HEK293 (cell line): ENCODE data around the gene PROCA1.

Experiments used
- CTCF ChIA-PET: fragments of 350-600 bp; formaldehyde crosslinking; extraction: SDS; loops from one replicate; lab custom pipeline; 2021; ENCODE audit warnings: antibody characterized with exemption; lab: Yijun Ruan, JAX
- POLR2A ChIA-PET: fragments of 300-600 bp; formaldehyde crosslinking; extraction: SDS; loops from one replicate; lab custom pipeline; 2020; ENCODE audit warnings: antibody characterized with exemption, inconsistent platforms; lab: Yijun Ruan, JAX
- H3K27ac ChIP-seq: fragments of 200-500 bp; sonication (Bioruptor generic); 2 replicates; pipeline ENCODE4 v1.5.1; 2014; ENCODE audit warnings: low read depth, low read length, control low read depth, inconsistent platforms; ENCODE audit errors: extremely low read depth
- H3K36me3 ChIP-seq, 2 experiments: fragments of 200-500 bp in 1 of 2; sonication (Bioruptor generic) in 1 of 2; 1 replicate in 1 of 2; 2 replicates in 1 of 2; pipeline ENCODE4 v1.5.1; 2014 to 2017; ENCODE audit warnings: inconsistent platforms in 2 of 2, low read length in 2 of 2; ENCODE audit not compliant: control insufficient read depth in 2 of 2, insufficient read depth in 1 of 2
- H3K4me1 ChIP-seq: fragments of 200-500 bp; sonication (Bioruptor generic); 2 replicates; pipeline ENCODE4 v1.5.1; 2014; ENCODE audit warnings: mild to moderate bottlenecking, low read length, inconsistent platforms; ENCODE audit not compliant: control insufficient read depth, insufficient read depth
- H3K4me3 ChIP-seq: 2 replicates; pipeline ENCODE4 v1.5.1; 2011; ENCODE audit warnings: low read depth, mild to moderate bottlenecking, control low read depth, low read length, moderate library complexity
- H3K9me3 ChIP-seq: fragments of 200-500 bp; sonication (Bioruptor generic); 2 replicates; pipeline ENCODE4 v1.5.1; 2014; ENCODE audit warnings: low read depth, low read length, inconsistent platforms; ENCODE audit not compliant: control insufficient read depth, insufficient read depth
- ATF2 ChIP-seq: fragments of 450-650 bp; formaldehyde crosslinking; IDR thresholded peaks from 2 replicates; pipeline ENCODE4 v1.5.1; 2016; ENCODE audit warnings: missing biosample characterization, missing genetic modification characterization, low read depth
- KLF7 ChIP-seq: fragments of 450-650 bp; formaldehyde crosslinking; IDR thresholded peaks from 2 replicates; pipeline ENCODE4 v1.5.1; 2016; ENCODE audit warnings: missing biosample characterization, missing genetic modification characterization, borderline replicate concordance
- MEIS1 ChIP-seq: sonication (generic); formaldehyde crosslinking; IDR thresholded peaks from 2 replicates; pipeline ENCODE4 v1.8.1; 2022; ENCODE audit warnings: missing genetic modification reagents, mild to moderate bottlenecking, borderline replicate concordance
- MZF1 ChIP-seq: fragments of 450-650 bp; formaldehyde crosslinking; IDR thresholded peaks from 2 replicates; pipeline ENCODE4 v1.5.1; 2017; ENCODE audit warnings: missing biosample characterization, missing genetic modification characterization, borderline replicate concordance
- PRDM10 ChIP-seq: fragments of 450-650 bp; formaldehyde crosslinking; IDR thresholded peaks from 2 replicates; pipeline ENCODE4 v1.5.1; 2016; ENCODE audit warnings: missing biosample characterization, missing genetic modification characterization
- RBAK ChIP-seq: fragments of 450-650 bp; formaldehyde crosslinking; IDR thresholded peaks from 2 replicates; pipeline ENCODE4 v1.5.1; 2016; ENCODE audit warnings: missing biosample characterization, missing genetic modification characterization
- SCRT2 ChIP-seq: fragments of 450-650 bp; formaldehyde crosslinking; IDR thresholded peaks from 2 replicates; pipeline ENCODE4 v1.5.1; 2016; ENCODE audit warnings: missing biosample characterization, missing genetic modification characterization
- ZBTB17 ChIP-seq: fragments of 450-650 bp; formaldehyde crosslinking; IDR thresholded peaks from 2 replicates; pipeline ENCODE4 v1.5.1; 2016; ENCODE audit warnings: missing biosample characterization, missing genetic modification characterization
- ZNF146 ChIP-seq: fragments of 450-650 bp; formaldehyde crosslinking; IDR thresholded peaks from 2 replicates; pipeline ENCODE4 v1.5.1; 2016; ENCODE audit warnings: missing biosample characterization, missing genetic modification characterization
- ZNF148 ChIP-seq: fragments of 450-650 bp; formaldehyde crosslinking; IDR thresholded peaks from 2 replicates; pipeline ENCODE4 v1.5.0; 2017; ENCODE audit warnings: missing biosample characterization, missing genetic modification characterization, borderline replicate concordance
- ZNF184 ChIP-seq: fragments of 450-650 bp; IDR thresholded peaks from 2 replicates; pipeline ENCODE4 v1.5.1; 2018; ENCODE audit warnings: missing biosample characterization, mild to moderate bottlenecking, missing genetic modification characterization
- ZNF2 ChIP-seq: fragments of 450-650 bp; formaldehyde crosslinking; IDR thresholded peaks from 2 replicates; pipeline ENCODE4 v1.5.1; 2016; ENCODE audit warnings: missing biosample characterization, missing genetic modification characterization
- ZNF248 ChIP-seq: fragments of 450-650 bp; formaldehyde crosslinking; IDR thresholded peaks from 2 replicates; pipeline ENCODE4 v1.5.1; 2017; ENCODE audit warnings: missing biosample characterization, missing genetic modification characterization
- ZNF26 ChIP-seq: fragments of 450-650 bp; formaldehyde crosslinking; IDR thresholded peaks from 2 replicates; pipeline ENCODE4 v1.5.1; 2016; ENCODE audit warnings: missing biosample characterization, missing genetic modification characterization
- ZNF266 ChIP-seq: fragments of 450-650 bp; formaldehyde crosslinking; IDR thresholded peaks from 2 replicates; pipeline ENCODE4 v1.5.1; 2016; ENCODE audit warnings: missing biosample characterization, missing genetic modification characterization, low read depth
- ZNF311 ChIP-seq: fragments of 450-650 bp; formaldehyde crosslinking; IDR thresholded peaks from 2 replicates; pipeline ENCODE4 v1.5.1; 2017; ENCODE audit warnings: missing biosample characterization, missing genetic modification characterization, borderline replicate concordance
- ZNF335 ChIP-seq: fragments of 450-650 bp; formaldehyde crosslinking; conservative IDR thresholded peaks from 2 replicates; pipeline ENCODE4 v1.5.1; 2016; ENCODE audit warnings: missing biosample characterization, missing genetic modification characterization
- ZNF513 ChIP-seq: fragments of 450-650 bp; IDR thresholded peaks from 2 replicates; pipeline ENCODE4 v1.5.1; 2018; ENCODE audit warnings: missing biosample characterization, missing genetic modification characterization
- ZNF654 ChIP-seq: fragments of 450-650 bp; formaldehyde crosslinking; IDR thresholded peaks from 2 replicates; pipeline ENCODE4 v1.5.1; 2016; ENCODE audit warnings: low read depth, missing biosample characterization, missing genetic modification characterization
- ZNF707 ChIP-seq: fragments of 450-650 bp; formaldehyde crosslinking; IDR thresholded peaks from 2 replicates; pipeline ENCODE4 v1.5.1; 2016; ENCODE audit warnings: missing biosample characterization, missing genetic modification characterization
- ZNF777 ChIP-seq: fragments of 450-650 bp; formaldehyde crosslinking; IDR thresholded peaks from 2 replicates; pipeline ENCODE4 v1.5.1; 2017; ENCODE audit warnings: missing biosample characterization, missing genetic modification characterization, borderline replicate concordance
- ZSCAN23 ChIP-seq: fragments of 450-650 bp; formaldehyde crosslinking; IDR thresholded peaks from 2 replicates; pipeline ENCODE4 v1.5.1; 2016; ENCODE audit warnings: missing biosample characterization, missing genetic modification characterization
- ZXDB ChIP-seq: fragments of 450-650 bp; formaldehyde crosslinking; IDR thresholded peaks from 2 replicates; pipeline ENCODE4 v1.5.1; 2016; ENCODE audit warnings: missing biosample characterization, missing genetic modification characterization

Gene PROCA1

GRCh38 chr17:28662527-28662829 lies 49.2 kb downstream of the PROCA1 start:
- Histone ChIP-seq H3K4me1 (peaks cover 7% of the 10 kb centered on the region), H3K36me3 (peaks cover 34 to 57% of the 10 kb centered on the region in 2 experiments), H3K9me3 (no peaks in the 10 kb centered on the region), H3K4me3 (peak overlapping the region; percentile 78), H3K27ac (peak overlapping the region; percentile 81)
- peak; percentile 90 for TF ChIP-seq ZBTB17 (tag by site-specific recombination)
- no peak for TF ChIP-seq ZNF707 (tag by site-specific recombination)
- no peak for TF ChIP-seq KLF7
- 0 out of 2 replicates have a peak, but pooled peaks have one; percentile 15 for TF ChIP-seq MZF1
- no peak for TF ChIP-seq ZNF26 (tag by site-specific recombination)
- no peak for TF ChIP-seq ZNF266 (tag by site-specific recombination)
- TF ChIP-seq ZNF654 (tag by site-specific recombination), result no peak
- TF ChIP-seq ZNF148, result no peak
- TF ChIP-seq ATF2 (tag by site-specific recombination), result no peak
- no peak for TF ChIP-seq ZXDB (tag by site-specific recombination)
- TF ChIP-seq ZNF513 (tag by site-specific recombination), result no peak
- no peak for TF ChIP-seq ZNF777 (tag by site-specific recombination)
- peak; percentile 90 for TF ChIP-seq SCRT2 (tag by site-specific recombination)
- no peak for TF ChIP-seq ZNF248
- no peak for TF ChIP-seq ZNF2
- TF ChIP-seq MEIS1, result no peak
- TF ChIP-seq ZNF311 (tag by site-specific recombination), result no peak
- TF ChIP-seq ZSCAN23 (tag by site-specific recombination), result no peak
- no peak for TF ChIP-seq ZNF184
- no peak for TF ChIP-seq RBAK (tag by site-specific recombination)
- no peak for TF ChIP-seq ZNF146 (tag by site-specific recombination)
- TF ChIP-seq PRDM10, result peak; percentile 31
- peak; percentile 44; the same call in 1 of the 2 replicates for TF ChIP-seq ZNF335
- ChIA-PET CTCF (interaction anchor here (1.6 to 4.7 kb wide), 3 partner anchors 13 to 65 kb away, joined by 3 to 42 read pairs (median 8); partner anchors contain the start of gene BLTP2), POLR2A (interaction anchor here (0.6 to 3.2 kb wide), 12 partner anchors 9 to 92 kb away, joined by 3 to 56 read pairs (median 7); partner anchors contain the start of genes BLTP2, NEK8, PIGS and PROCA1)
